Esophagus (tissue), 2 donors: ENCODE results near the gene SLC2A4. TPM values are rescaled to one million over a fixed set of nuclear protein-coding genes. Genes with fewer than 3 reads are reported as not detected.

Source experiments
- H3K27ac ChIP-seq, 2 donors: one replicate each; pipeline ENCODE4 v1.5.1; 2013; ENCODE audit warnings: low read depth in 2 of 2, mild to moderate bottlenecking in 2 of 2, inconsistent platforms in 1 of 2, low read length in 1 of 2, moderate library complexity in 1 of 2
- H3K27me3 ChIP-seq, 2 donors: one replicate each; pipeline ENCODE4 v1.6.1; 2013; ENCODE audit warnings: low read length in 2 of 2, control low read depth in 1 of 2, mild to moderate bottlenecking in 1 of 2; ENCODE audit not compliant: insufficient read depth in 2 of 2, control insufficient read depth in 1 of 2
- H3K36me3 ChIP-seq, 2 donors: one replicate each; pipeline ENCODE4 v1.6.1; 2013; ENCODE audit warnings: low read length in 1 of 2; ENCODE audit not compliant: control insufficient read depth in 2 of 2, insufficient read depth in 2 of 2
- H3K4me1 ChIP-seq, 2 donors: one replicate each; pipeline ENCODE4 v1.6.1; 2013; ENCODE audit warnings: low read length in 1 of 2; ENCODE audit not compliant: control insufficient read depth in 2 of 2, insufficient read depth in 2 of 2
- H3K4me3 ChIP-seq, 2 donors: one replicate each; pipeline ENCODE4 v1.5.1; 2013; ENCODE audit warnings: low read length in 2 of 2, mild to moderate bottlenecking in 2 of 2, low read depth in 1 of 2, moderate library complexity in 1 of 2
- H3K9me3 ChIP-seq, 2 donors: one replicate each; pipeline ENCODE4 v1.6.1; 2013; ENCODE audit warnings: mild to moderate bottlenecking in 2 of 2, low read depth in 1 of 2, low read length in 1 of 2, moderate library complexity in 1 of 2; ENCODE audit not compliant: control insufficient read depth in 2 of 2, insufficient read depth in 1 of 2
- WGBS, 2 donors: extraction: QIAGEN DNeasy Blood & Tissue Kit; methylation state at CpG; one replicate each; pipeline ENCODE4 v1.1.7; 2013; 5-methylcytosine and 5-hydroxymethylcytosine counted together
- polyA plus RNA-seq, 2 donors: library from polyadenylated mRNA; stranded (reverse); fragments of 200-250 nt; gene quantifications; one replicate each; pipeline ENCODE4 v1.2.3, GENCODE V29; 2013
- donor health status: healthy with polysubstance abuse.
- donor health status: Bipolar disorder and iron deficiency.

SLC2A4 gene
- polyA plus RNA-seq, 2 donors, result 5.4 to 7.6 TPM

- Histone ChIP-seq H3K27me3 (no peaks in the 10 kb centered on the region), H3K36me3 (peaks cover 2 to 4% of the 10 kb centered on the region in 2 donors), H3K4me1 (no peaks in the 10 kb centered on the region), H3K4me3 (peak overlapping the region; percentile 65 to 82), H3K9me3 (no peaks in the 10 kb centered on the region), H3K27ac (peak overlapping the region; percentile 87 to 98)
- 30 to 46% methylated on average over 4 of the region's 4 CpGs for WGBS, 2 donors
Observed at GRCh38 chr17:7263801-7264078, 17.8 kb upstream of the SLC2A4 start.

DNA sequence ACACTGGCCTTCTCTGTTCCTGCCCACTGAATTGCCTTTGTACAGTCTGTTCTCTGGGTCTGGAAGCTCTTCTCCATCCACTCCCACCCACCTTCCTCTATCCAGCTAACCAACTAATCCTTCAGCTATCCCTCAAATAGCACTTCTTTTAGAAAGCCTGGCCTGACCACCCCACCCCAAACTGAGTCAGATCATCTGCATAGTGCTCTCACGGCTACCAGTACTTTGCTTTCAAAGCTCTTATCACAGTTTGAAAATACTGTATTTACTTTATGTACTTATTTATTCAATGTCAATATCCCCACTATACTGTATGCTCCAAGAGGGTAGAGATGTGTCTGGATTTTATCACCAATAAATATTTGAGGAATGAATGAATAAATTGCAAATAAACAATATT, 14.7 kb upstream of the SLC2A4 start:
- Histone ChIP-seq H3K27ac (no peak overlapping the region), H3K4me3 (no peak overlapping the region), H3K4me1 (no peaks in the 10 kb centered on the region), H3K9me3 (no peaks in the 10 kb centered on the region), H3K36me3 (no peaks in the 10 kb centered on the region), H3K27me3 (no peaks in the 10 kb centered on the region)
- WGBS, 2 donors, result 49 to 58% methylated on average over 1 of the region's 1 CpG

DNA sequence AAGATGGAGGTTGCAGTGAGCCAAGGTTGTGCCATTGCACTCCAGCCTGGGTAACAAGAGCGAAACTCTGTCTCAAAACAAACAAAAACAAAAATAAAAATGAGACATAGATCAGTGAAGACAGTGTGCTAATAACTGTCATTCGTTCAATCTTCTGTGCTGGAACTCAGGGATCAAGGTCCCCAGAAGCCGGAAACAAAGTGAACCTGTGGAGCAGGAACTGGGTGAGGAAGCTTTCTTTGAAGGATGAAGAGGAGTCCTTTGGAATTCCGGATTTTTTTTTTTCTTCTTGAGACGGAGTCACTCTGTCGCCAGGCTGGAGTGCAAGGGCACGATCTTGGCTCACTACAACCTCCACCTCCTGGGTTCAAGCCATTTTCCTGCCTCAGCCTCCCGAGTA, 2.1 kb upstream of the SLC2A4 start:
- Histone ChIP-seq H3K9me3 (no peaks in the 10 kb centered on the region), H3K4me3 (no peak overlapping the region), H3K27me3 (no peaks in the 10 kb centered on the region), H3K27ac (peak overlapping the region in 1 of 2 donors; percentile 95), H3K36me3 (no peaks in the 10 kb centered on the region), H3K4me1 (peaks cover 6 to 24% of the 10 kb centered on the region in 2 donors)
- 70 to 76% methylated on average over 8 of the region's 8 CpGs for WGBS, 2 donors

DNA sequence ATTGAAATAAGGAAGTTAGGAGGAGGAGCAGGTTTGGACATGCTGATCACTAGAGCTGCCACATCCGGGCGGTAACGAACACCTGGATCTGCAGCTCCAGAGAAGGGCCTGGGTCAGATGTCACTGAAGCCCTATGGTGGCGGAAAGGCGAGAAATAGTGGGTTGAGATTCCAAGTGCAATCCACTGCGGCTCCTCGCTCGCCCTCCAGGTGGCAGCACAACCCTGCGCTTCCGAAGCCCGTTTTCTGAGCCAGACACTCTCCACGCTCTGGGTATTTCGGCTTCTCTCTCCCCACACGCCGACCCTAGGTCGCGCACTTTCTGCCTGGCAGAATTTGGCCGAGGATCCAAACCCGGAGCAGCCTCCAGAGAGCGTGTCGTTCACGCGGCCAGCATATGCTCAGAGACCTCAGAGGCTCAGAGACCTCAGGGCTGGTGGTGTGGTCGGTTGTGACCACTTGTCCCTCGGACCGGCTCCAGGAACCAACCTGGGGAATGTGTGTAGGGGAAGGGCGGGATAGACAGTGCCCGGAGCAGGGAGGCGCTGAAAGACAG, 922 bp upstream of the SLC2A4 start:
- H3K4me3 ChIP-seq, result peak overlapping the region; percentile 35 to 53
- 0 to 1% methylated on average over 29 of the region's 29 CpGs for WGBS, 2 donors

DNA sequence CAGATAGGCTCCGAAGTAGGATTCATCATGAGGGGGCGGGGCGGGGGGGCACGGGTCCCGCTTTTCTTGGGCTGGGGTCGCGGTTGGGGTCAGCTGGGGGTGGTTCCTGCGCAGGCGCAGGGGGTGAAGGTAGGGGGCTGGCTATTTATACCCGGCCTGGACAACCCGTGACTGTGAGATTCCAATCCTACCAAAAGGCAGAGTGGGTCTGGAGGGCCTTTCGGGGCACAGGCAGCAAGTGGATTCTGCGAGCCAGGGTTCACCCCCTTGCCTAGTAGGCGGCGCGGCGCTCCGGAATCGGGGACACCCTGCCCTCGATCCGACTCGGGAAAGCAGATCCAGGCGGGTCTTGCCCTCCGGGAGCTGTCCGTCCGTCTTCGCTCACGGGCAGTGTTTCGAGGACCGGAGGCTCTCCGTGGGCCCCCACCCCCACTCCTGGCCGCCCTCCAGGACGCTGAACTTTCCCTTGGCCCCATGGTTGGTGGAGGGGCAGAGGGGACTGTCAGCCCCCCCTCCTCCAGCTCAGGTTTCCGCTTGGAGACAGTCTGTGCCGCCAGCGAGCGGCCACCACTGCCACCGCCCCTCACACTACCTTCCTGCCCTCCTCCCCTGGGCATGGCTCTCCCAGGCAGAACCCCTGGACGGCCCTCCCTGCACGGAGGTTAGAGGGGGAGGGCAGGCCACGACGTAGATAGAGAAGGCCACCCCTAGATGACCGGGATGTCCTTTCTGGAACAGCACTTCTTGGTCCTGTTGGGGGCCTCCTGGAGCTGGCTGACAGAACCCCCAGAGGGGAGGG, 634 bp downstream of the SLC2A4 start:
- H3K27ac ChIP-seq, result peak overlapping the region; percentile 76 to 78
- H3K27me3 ChIP-seq, result no peaks in the 10 kb centered on the region
- H3K9me3 ChIP-seq, result no peaks in the 10 kb centered on the region
- H3K4me1 ChIP-seq, result peaks cover 6 to 24% of the 10 kb centered on the region in 2 donors
- H3K4me3 ChIP-seq, result peak overlapping the region; percentile 35 to 53
- WGBS, 2 donors, result 3 to 5% methylated on average over 43 of the region's 43 CpGs
- H3K36me3 ChIP-seq, result peaks cover 0 to 3% of the 10 kb centered on the region in 2 donors

More for the DNA sequence above, 922 bp upstream of the SLC2A4 start:
- peaks cover 0 to 3% of the 10 kb centered on the region in 2 donors for H3K36me3 ChIP-seq
- H3K27ac ChIP-seq, result peak overlapping the region; percentile 82 to 95
- no peaks in the 10 kb centered on the region for H3K27me3 ChIP-seq
- no peaks in the 10 kb centered on the region for H3K9me3 ChIP-seq
- H3K4me1 ChIP-seq, result peaks cover 6 to 24% of the 10 kb centered on the region in 2 donors

DNA sequence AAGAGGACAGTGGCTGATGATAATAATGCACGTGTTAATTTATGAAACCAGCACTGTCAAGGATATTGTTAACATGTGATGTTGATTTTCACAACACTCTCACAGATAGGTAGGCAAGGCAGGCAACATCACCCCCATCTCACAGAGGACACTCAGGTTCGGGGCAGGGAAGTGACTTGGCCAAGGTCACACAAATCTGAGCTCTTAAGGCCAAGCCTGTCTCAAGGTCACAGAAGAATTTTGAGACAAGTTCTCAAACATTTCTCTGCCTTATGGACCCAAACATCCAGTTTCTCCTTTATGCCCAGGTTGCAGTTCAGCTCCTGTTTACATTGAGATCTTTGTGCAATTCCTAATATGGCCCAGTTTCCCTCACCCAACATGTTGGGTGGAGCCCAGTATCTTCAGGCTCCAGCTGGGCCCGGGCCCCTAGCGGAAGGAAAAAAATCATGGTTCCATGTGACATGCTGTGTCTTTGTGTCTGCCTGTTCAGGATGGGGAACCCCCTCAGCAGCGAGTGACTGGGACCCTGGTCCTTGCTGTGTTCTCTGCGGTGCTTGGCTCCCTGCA, 1.3 kb downstream of the SLC2A4 start:
- Histone ChIP-seq H3K27ac (peak overlapping the region; percentile 76 to 78), H3K27me3 (no peaks in the 10 kb centered on the region), H3K9me3 (no peaks in the 10 kb centered on the region), H3K36me3 (peaks cover 0 to 3% of the 10 kb centered on the region in 2 donors), H3K4me3 (peak overlapping the region in 1 of 2 donors; percentile 35), H3K4me1 (peaks cover 6 to 24% of the 10 kb centered on the region in 2 donors)
- 46 to 47% methylated on average over 6 of the region's 6 CpGs for WGBS, 2 donors

DNA sequence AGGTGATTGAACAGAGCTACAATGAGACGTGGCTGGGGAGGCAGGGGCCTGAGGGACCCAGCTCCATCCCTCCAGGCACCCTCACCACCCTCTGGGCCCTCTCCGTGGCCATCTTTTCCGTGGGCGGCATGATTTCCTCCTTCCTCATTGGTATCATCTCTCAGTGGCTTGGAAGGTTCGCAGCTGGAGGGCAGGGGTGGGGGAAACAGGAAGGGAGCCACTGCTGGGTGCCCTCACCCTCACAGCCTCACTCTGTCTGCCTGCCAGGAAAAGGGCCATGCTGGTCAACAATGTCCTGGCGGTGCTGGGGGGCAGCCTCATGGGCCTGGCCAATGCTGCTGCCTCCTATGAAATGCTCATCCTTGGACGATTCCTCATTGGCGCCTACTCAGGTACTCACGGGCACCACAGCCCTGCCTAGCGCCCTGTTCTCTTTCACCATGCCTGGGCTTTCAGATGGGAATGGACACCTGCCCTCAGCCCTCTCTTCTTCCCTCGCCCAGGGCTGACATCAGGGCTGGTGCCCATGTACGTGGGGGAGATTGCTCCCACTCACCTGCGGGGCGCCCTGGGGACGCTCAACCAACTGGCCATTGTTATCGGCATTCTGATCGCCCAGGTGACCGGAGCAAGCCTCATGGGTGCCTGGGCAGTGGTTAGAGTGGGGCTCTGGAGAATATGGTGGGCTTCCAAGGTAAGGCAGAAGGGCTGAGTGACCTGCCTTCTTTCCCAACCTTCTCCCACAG, 2.1 kb downstream of the SLC2A4 start:
- peak overlapping the region in 1 of 2 donors; percentile 60 for H3K27ac ChIP-seq
- H3K27me3 ChIP-seq, result no peaks in the 10 kb centered on the region
- H3K9me3 ChIP-seq, result no peaks in the 10 kb centered on the region
- no peak overlapping the region for H3K4me3 ChIP-seq
- H3K4me1 ChIP-seq, result peaks cover 6 to 24% of the 10 kb centered on the region in 2 donors
- WGBS, 2 donors, result 80 to 82% methylated on average over 18 of the region's 18 CpGs
- H3K36me3 ChIP-seq, result peaks cover 0 to 3% of the 10 kb centered on the region in 2 donors

DNA sequence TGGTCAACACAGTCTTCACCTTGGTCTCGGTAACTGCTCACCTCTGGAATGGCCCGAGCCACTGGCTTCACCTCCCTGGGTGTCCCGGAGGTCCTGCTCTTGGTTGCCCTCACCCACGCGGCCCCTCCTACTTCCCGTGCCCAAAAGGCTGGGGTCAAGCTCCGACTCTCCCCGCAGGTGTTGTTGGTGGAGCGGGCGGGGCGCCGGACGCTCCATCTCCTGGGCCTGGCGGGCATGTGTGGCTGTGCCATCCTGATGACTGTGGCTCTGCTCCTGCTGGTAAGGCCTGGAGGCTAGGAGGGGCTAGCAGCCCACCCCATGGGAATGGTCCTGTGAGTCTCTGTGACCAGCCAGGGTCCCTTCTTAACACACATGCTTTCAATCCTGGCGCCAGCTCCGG, 3.4 kb downstream of the SLC2A4 start:
- Histone ChIP-seq H3K27me3 (no peaks in the 10 kb centered on the region), H3K4me1 (peaks cover 6 to 22% of the 10 kb centered on the region in 2 donors), H3K27ac (peak overlapping the region in 1 of 2 donors; percentile 29), H3K4me3 (no peak overlapping the region), H3K9me3 (no peaks in the 10 kb centered on the region), H3K36me3 (peaks cover 0 to 3% of the 10 kb centered on the region in 2 donors)
- WGBS, 2 donors, result 92 to 93% methylated on average over 16 of the region's 16 CpGs

- 82 to 84% methylated on average over 12 of the region's 12 CpGs for WGBS, 2 donors
- peak overlapping the region in 1 of 2 donors; percentile 21 for H3K27ac ChIP-seq
Observed at GRCh38 chr17:7285679-7286078, 4.2 kb downstream of the SLC2A4 start.

More at GRCh38 chr17:7285679-7286078, 4.2 kb downstream of the SLC2A4 start:
- Histone ChIP-seq H3K36me3 (peaks cover 0 to 3% of the 10 kb centered on the region in 2 donors), H3K9me3 (no peaks in the 10 kb centered on the region), H3K27me3 (no peaks in the 10 kb centered on the region), H3K4me1 (peaks cover 6 to 16% of the 10 kb centered on the region in 2 donors), H3K4me3 (no peak overlapping the region)
